ENCODE data around the gene THG1L.
A peak's percentile ranks its signal among the peaks of the same experiment; 100 is the strongest.
"Not testable (repeated sequence)": the region's sequence is repeated elsewhere in the genome, so short reads cannot be mapped to it uniquely, and the experiment has no call there.

The THG1L gene

DNA sequence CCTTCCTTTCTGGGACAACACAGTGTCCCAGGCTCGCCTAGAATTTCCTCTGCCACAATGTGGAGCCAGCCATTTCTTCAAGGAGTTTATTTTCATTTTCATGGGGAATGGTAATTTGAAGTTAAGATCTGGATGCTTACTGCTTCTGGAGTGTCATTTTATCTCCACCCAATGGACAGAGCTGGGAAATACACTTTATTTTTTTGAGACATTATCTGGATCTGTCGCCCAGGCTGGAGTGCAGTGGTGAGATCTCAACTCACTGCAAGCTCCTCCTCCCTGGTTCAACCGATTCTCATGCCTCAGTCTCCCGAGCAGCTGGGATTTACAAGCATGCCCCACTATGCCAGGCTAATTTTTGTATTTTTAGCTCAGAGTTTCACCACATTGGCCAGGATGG lies 12.7 kb upstream of the THG1L start:
- H2BK15ac ChIP-seq (ENCODE audit: low read length): no peak overlapping the region
- no peaks in the 10 kb centered on the region for H3K36me3 ChIP-seq (replicated peaks in 1 of 2; ENCODE audit: control insufficient read depth in 2 of 2, insufficient read depth in 2 of 2, low read length in 2 of 2)
- no peak for DNase-seq (ENCODE audit: low spot score)
- no CpG with 5 or more reads among the region's 4 CpGs for WGBS, 2 donors (ENCODE audit: extremely low coverage in 2 of 2, insufficient read length in 2 of 2, insufficient replicate concordance in 1 of 2)
- no peak overlapping the region for H3K14ac ChIP-seq (ENCODE audit: low read length)
- no peaks in the 10 kb centered on the region for H3K9me3 ChIP-seq (replicated peaks in 1 of 2; ENCODE audit: control insufficient read depth in 2 of 2, insufficient read depth in 1 of 2, low read depth in 1 of 2, low read length in 2 of 2)
- no peak overlapping the region for H3K4ac ChIP-seq (ENCODE audit: low read length)
- no peak overlapping the region for H3K27ac ChIP-seq (replicated peaks; ENCODE audit: low read length)
- H4K8ac ChIP-seq (ENCODE audit: low read depth, low read length): no peak overlapping the region
- no peak overlapping the region for H2BK12ac ChIP-seq (ENCODE audit: low read length)
- H2BK120ac ChIP-seq (ENCODE audit: low read depth, low read length): no peak overlapping the region
- H3K18ac ChIP-seq (ENCODE audit: low read length): no peak overlapping the region
- H3K79me1 ChIP-seq (ENCODE audit: low read depth, low read length): no peaks in the 10 kb centered on the region
- H2AFZ ChIP-seq (ENCODE audit: low read length): peak overlapping the region; percentile 83
- H2BK5ac ChIP-seq (ENCODE audit: low read length): no peak overlapping the region
- H3K9ac ChIP-seq (ENCODE audit: low read depth, low read length, poor library complexity): no peak overlapping the region
- H3K23ac ChIP-seq (ENCODE audit: low read depth, low read length, poor library complexity): no peak overlapping the region
- no peaks in the 10 kb centered on the region for H3K4me1 ChIP-seq (ENCODE audit: control insufficient read depth in 2 of 2, insufficient read depth in 1 of 2, low read depth in 1 of 2, low read length in 2 of 2)
- H3K4me2 ChIP-seq (ENCODE audit: insufficient read depth, low read length, poor library complexity, severe bottlenecking): no peak overlapping the region
- H4K91ac ChIP-seq (ENCODE audit: low read depth, low read length, poor library complexity): no peak overlapping the region
- H3K27me3 ChIP-seq (ENCODE audit: control insufficient read depth in 3 of 3, insufficient read depth in 3 of 3, low read depth in 1 of 3, low read length in 3 of 3): no peaks in the 10 kb centered on the region
- H3K4me3 ChIP-seq (ENCODE audit: low read length in 2 of 2): no peak overlapping the region
- no peak overlapping the region for H2AK5ac ChIP-seq (ENCODE audit: low read depth, low read length)

- no peaks in the 10 kb centered on the region for H3K36me3 ChIP-seq (replicated peaks in 1 of 2; ENCODE audit: control insufficient read depth in 2 of 2, insufficient read depth in 2 of 2, low read length in 2 of 2)
- no peak overlapping the region for H2BK12ac ChIP-seq (ENCODE audit: low read length)
- H4K91ac ChIP-seq (ENCODE audit: low read depth, low read length, poor library complexity): no peak overlapping the region
- H3K4ac ChIP-seq (ENCODE audit: low read length): no peak overlapping the region
- H3K4me2 ChIP-seq (ENCODE audit: insufficient read depth, low read length, poor library complexity, severe bottlenecking): no peak overlapping the region
- H3K14ac ChIP-seq (ENCODE audit: low read length): no peak overlapping the region
- H3K79me1 ChIP-seq (ENCODE audit: low read depth, low read length): no peaks in the 10 kb centered on the region
- no peak overlapping the region for H3K4me3 ChIP-seq (ENCODE audit: low read length in 2 of 2)
- no peaks in the 10 kb centered on the region for H3K9me3 ChIP-seq (replicated peaks in 1 of 2; ENCODE audit: control insufficient read depth in 2 of 2, insufficient read depth in 1 of 2, low read depth in 1 of 2, low read length in 2 of 2)
- DNase-seq (ENCODE audit: low spot score): no peak
- no peak overlapping the region for H2AFZ ChIP-seq (ENCODE audit: low read length)
- no peak overlapping the region for H3K27ac ChIP-seq (replicated peaks; ENCODE audit: low read length)
- H2BK120ac ChIP-seq (ENCODE audit: low read depth, low read length): no peak overlapping the region
- no peak overlapping the region for H3K23ac ChIP-seq (ENCODE audit: low read depth, low read length, poor library complexity)
- no peak overlapping the region for H4K8ac ChIP-seq (ENCODE audit: low read depth, low read length)
- no peaks in the 10 kb centered on the region for H3K4me1 ChIP-seq (ENCODE audit: control insufficient read depth in 2 of 2, insufficient read depth in 1 of 2, low read depth in 1 of 2, low read length in 2 of 2)
- no peak overlapping the region for H2BK5ac ChIP-seq (ENCODE audit: low read length)
- no peak overlapping the region for H3K18ac ChIP-seq (ENCODE audit: low read length)
- no CpG with 5 or more reads among the region's 2 CpGs for WGBS, 2 donors (ENCODE audit: extremely low coverage in 2 of 2, insufficient read length in 2 of 2, insufficient replicate concordance in 1 of 2)
- no peaks in the 10 kb centered on the region for H3K27me3 ChIP-seq (ENCODE audit: control insufficient read depth in 3 of 3, insufficient read depth in 3 of 3, low read depth in 1 of 3, low read length in 3 of 3)
- H3K9ac ChIP-seq (ENCODE audit: low read depth, low read length, poor library complexity): no peak overlapping the region
- no peak overlapping the region for H2AK5ac ChIP-seq (ENCODE audit: low read depth, low read length)
- no peak overlapping the region for H2BK15ac ChIP-seq (ENCODE audit: low read length)
These were observed 12.0 kb upstream of the THG1L start for GRCh38 chr5:157719245-157719644.

- H3K4me3 ChIP-seq (ENCODE audit: low read length in 2 of 2): no peak overlapping the region
- no peak overlapping the region for H4K8ac ChIP-seq (ENCODE audit: low read depth, low read length)
- DNase-seq (ENCODE audit: low spot score): no peak
- H3K79me1 ChIP-seq (ENCODE audit: low read depth, low read length): no peaks in the 10 kb centered on the region
- H2BK5ac ChIP-seq (ENCODE audit: low read length): no peak overlapping the region
- no peak overlapping the region for H3K18ac ChIP-seq (ENCODE audit: low read length)
- H3K27ac ChIP-seq (replicated peaks; ENCODE audit: low read length): no peak overlapping the region
- H3K4ac ChIP-seq (ENCODE audit: low read length): no peak overlapping the region
- H3K9me3 ChIP-seq (replicated peaks in 1 of 2; ENCODE audit: control insufficient read depth in 2 of 2, insufficient read depth in 1 of 2, low read depth in 1 of 2, low read length in 2 of 2): no peaks in the 10 kb centered on the region
- no peaks in the 10 kb centered on the region for H3K27me3 ChIP-seq (ENCODE audit: control insufficient read depth in 3 of 3, insufficient read depth in 3 of 3, low read depth in 1 of 3, low read length in 3 of 3)
- H4K91ac ChIP-seq (ENCODE audit: low read depth, low read length, poor library complexity): no peak overlapping the region
- H3K36me3 ChIP-seq (replicated peaks in 1 of 2; ENCODE audit: control insufficient read depth in 2 of 2, insufficient read depth in 2 of 2, low read length in 2 of 2): no peaks in the 10 kb centered on the region
- H3K23ac ChIP-seq (ENCODE audit: low read depth, low read length, poor library complexity): no peak overlapping the region
- H2AK5ac ChIP-seq (ENCODE audit: low read depth, low read length): no peak overlapping the region
- no peak overlapping the region for H2BK15ac ChIP-seq (ENCODE audit: low read length)
- H3K4me1 ChIP-seq (ENCODE audit: control insufficient read depth in 2 of 2, insufficient read depth in 1 of 2, low read depth in 1 of 2, low read length in 2 of 2): no peaks in the 10 kb centered on the region
- H3K4me2 ChIP-seq (ENCODE audit: insufficient read depth, low read length, poor library complexity, severe bottlenecking): no peak overlapping the region
- no peak overlapping the region for H3K14ac ChIP-seq (ENCODE audit: low read length)
- H2BK12ac ChIP-seq (ENCODE audit: low read length): no peak overlapping the region
- H3K9ac ChIP-seq (ENCODE audit: low read depth, low read length, poor library complexity): no peak overlapping the region
- no peak overlapping the region for H2BK120ac ChIP-seq (ENCODE audit: low read depth, low read length)
- H2AFZ ChIP-seq (ENCODE audit: low read length): no peak overlapping the region
- no CpG with 5 or more reads among the region's 6 CpGs for WGBS, 2 donors (ENCODE audit: extremely low coverage in 2 of 2, insufficient read length in 2 of 2, insufficient replicate concordance in 1 of 2)
These were observed 10.1 kb upstream of the THG1L start for GRCh38 chr5:157721159-157721558.

DNA sequence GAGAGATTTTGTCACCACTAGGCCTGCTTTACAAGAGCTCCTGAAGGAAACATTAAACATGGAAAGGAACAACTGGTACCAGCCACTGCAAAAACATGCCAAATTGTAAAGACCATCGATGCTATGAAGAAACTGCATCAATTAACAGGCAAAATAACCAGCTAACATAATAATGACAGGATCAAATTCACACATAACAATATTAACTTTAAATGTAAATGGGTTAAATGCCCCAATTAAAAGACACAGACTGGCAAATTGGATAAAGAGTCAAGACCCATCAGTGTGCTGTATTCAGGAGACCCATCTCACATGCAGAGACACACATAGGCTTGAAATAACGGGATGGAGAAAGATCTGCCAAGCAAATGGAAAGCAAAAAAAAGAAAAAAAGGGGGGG lies 8.3 kb upstream of the THG1L start:
- WGBS, 2 donors (ENCODE audit: extremely low coverage in 2 of 2, insufficient read length in 2 of 2, insufficient replicate concordance in 1 of 2): no CpG with 5 or more reads among the region's 2 CpGs
- not testable (repeated sequence) for H3K36me3 ChIP-seq (replicated peaks in 1 of 2; ENCODE audit: control insufficient read depth in 2 of 2, insufficient read depth in 2 of 2, low read length in 2 of 2); DNase-seq (ENCODE audit: low spot score); H3K4me3 ChIP-seq (ENCODE audit: low read length in 2 of 2); H3K9ac ChIP-seq (ENCODE audit: low read depth, low read length, poor library complexity); H4K91ac ChIP-seq (ENCODE audit: low read depth, low read length, poor library complexity); H3K27ac ChIP-seq (replicated peaks; ENCODE audit: low read length); H3K18ac ChIP-seq (ENCODE audit: low read length); H3K4ac ChIP-seq (ENCODE audit: low read length); H2AFZ ChIP-seq (ENCODE audit: low read length); H3K4me2 ChIP-seq (ENCODE audit: insufficient read depth, low read length, poor library complexity, severe bottlenecking); H2BK5ac ChIP-seq (ENCODE audit: low read length); H2BK120ac ChIP-seq (ENCODE audit: low read depth, low read length); H3K14ac ChIP-seq (ENCODE audit: low read length); H4K8ac ChIP-seq (ENCODE audit: low read depth, low read length); H2BK15ac ChIP-seq (ENCODE audit: low read length); H2BK12ac ChIP-seq (ENCODE audit: low read length); H3K9me3 ChIP-seq (replicated peaks in 1 of 2; ENCODE audit: control insufficient read depth in 2 of 2, insufficient read depth in 1 of 2, low read depth in 1 of 2, low read length in 2 of 2); H3K23ac ChIP-seq (ENCODE audit: low read depth, low read length, poor library complexity); H3K79me1 ChIP-seq (ENCODE audit: low read depth, low read length); H2AK5ac ChIP-seq (ENCODE audit: low read depth, low read length); H3K4me1 ChIP-seq (ENCODE audit: control insufficient read depth in 2 of 2, insufficient read depth in 1 of 2, low read depth in 1 of 2, low read length in 2 of 2); H3K27me3 ChIP-seq (ENCODE audit: control insufficient read depth in 3 of 3, insufficient read depth in 3 of 3, low read depth in 1 of 3, low read length in 3 of 3)
